A549 treated with RU486 at 1 μM for 4 hours (cell line): ENCODE results near the gene GOLGA8T. TPM values are rescaled to one million over a fixed set of nuclear protein-coding genes. Genes with fewer than 3 reads are reported as not detected.

ENCODE experiments used
- total RNA-seq: library from RNA; stranded (reverse); fragments of 200-300 nt; extraction: Qiagen RNA extraction; gene quantifications from 5 replicates; pipeline ENCODE4 v1.2.3, GENCODE V29; 2022; ENCODE audit warnings: low read depth

The GOLGA8T gene, protein sequence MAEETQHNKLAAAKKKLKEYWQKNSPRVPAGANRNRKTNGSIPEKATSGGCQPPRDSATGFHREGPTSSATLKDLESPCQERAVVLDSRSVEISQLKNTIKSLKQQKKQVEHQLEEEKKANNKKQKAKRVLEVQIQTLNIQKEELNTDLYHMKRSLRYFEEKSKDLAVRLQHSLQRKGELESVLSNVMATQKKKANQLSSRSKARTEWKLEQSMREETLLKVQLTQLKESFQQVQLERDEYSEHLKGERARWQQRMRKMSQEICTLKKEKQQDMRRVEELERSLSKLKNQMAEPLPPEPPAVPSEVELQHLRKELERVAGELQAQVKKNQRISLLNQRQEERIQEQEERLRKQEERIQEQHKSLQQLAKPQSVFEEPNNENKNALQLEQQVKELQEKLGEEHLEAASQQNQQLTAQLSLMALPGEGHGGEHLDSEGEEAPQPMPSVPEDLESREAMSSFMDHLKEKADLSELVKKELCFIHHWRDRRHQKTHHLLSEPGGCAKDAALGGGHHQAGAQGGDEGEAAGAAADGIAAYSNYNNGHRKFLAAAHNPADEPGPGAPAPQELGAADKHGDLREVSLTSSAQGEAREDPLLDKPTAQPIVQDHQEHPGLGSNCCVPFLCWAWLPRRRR
- total RNA-seq = 1.1 to 2.1 TPM (median 1.3 TPM) in 5 replicates

DNA sequence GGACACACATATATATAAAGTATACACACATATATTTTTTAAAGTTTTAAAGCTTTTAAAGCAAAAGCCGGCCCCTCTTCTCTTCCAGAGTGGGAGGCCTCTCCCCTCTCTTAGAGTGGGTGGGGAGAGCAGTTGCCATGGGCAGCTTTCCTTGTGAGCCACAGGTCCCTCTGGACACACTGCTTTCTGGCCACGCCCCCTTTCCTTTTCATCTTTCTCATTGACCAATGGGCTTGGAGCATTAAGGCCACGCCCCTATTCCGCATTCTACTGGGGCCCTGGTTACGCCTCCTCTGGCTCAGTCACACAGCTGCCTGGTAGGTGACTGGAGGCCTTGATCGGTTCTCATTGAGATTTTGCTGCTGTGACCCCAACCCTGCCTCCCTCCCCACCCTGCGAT, at the start of gene GOLGA8T:
TSS of gene GOLGA8T (plus strand) at position 301 of the 400 bp plus-strand sequence. CDS start at position 399, 98 bp downstream.

Other genes with a start within 250 kb of the GOLGA8T start
- not detected in 5 replicates for gene GOLGA8J, start 52.1 kb upstream of the GOLGA8T start, total RNA-seq